ENCODE measurements around the gene CLK4. TPM values are rescaled to one million over a fixed set of nuclear protein-coding genes. Genes with fewer than 3 reads are reported as not detected.

CLK4 gene
- total and polyA plus RNA-seq, 3 donors from 2014 or later: 29.3 to 61.7 (median 55.1) TPM

DNA sequence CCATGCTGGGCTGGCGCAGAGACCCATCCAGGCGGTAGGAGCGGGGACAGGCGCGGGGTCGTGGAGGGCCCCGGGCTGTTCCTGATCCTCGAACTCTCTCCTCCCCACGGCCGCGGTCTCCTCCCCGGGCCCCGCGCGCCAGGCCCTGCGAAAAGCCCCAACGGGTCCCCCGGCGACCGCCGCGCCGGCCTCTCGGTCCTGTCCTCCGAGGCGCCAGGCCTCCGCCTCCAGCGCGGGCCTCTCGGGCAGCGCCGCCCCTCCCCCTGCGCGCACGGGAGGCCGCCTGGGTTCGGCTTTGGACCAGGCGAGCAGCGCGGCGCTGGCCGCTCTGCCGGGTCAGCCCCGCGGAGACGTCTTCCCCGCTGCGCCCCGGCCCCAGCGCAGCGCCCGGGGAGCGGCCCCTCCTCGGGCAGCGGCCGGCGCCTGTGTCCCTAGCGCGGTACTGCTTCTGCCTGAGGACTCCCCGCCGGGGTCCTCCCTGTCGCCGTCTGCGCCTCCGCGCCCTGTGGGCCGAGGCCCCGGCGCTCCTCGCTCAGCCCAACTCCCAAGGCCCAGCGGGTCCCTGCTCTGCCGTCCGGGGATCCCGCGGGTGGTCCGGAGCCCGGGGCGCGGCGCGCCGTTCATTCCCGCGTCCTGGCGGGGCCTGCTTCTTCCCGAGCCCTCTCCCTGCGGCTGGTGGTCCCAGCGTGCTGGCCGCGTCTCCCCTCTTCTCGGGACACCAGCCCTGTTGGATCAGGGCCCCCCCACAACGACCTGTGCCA is 50.1 kb downstream of the CLK4 start:
- Histone ChIP-seq H3K36me3 (ENCODE audit: low read depth, missing control alignments) (no peaks in the 10 kb centered on the region), H3K9me3 (no peaks in the 10 kb centered on the region), H3K4me1 (no peaks in the 10 kb centered on the region), H3K4me3 (peak overlapping the region; percentile 19 to 50), H3K27me3 (no peaks in the 10 kb centered on the region), H3K27ac (peak overlapping the region in 1 of 2 donors; percentile 9)
- no peak for DNase-seq
- TF ChIP-seq POLR2A (IDR thresholded peaks at IDR 0.05): no peak
- TF ChIP-seq, protein P1, sequence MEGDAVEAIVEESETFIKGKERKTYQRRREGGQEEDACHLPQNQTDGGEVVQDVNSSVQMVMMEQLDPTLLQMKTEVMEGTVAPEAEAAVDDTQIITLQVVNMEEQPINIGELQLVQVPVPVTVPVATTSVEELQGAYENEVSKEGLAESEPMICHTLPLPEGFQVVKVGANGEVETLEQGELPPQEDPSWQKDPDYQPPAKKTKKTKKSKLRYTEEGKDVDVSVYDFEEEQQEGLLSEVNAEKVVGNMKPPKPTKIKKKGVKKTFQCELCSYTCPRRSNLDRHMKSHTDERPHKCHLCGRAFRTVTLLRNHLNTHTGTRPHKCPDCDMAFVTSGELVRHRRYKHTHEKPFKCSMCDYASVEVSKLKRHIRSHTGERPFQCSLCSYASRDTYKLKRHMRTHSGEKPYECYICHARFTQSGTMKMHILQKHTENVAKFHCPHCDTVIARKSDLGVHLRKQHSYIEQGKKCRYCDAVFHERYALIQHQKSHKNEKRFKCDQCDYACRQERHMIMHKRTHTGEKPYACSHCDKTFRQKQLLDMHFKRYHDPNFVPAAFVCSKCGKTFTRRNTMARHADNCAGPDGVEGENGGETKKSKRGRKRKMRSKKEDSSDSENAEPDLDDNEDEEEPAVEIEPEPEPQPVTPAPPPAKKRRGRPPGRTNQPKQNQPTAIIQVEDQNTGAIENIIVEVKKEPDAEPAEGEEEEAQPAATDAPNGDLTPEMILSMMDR (IDR thresholded peaks at IDR 0.05): no peak
- WGBS, 2 donors: 4% methylated on average over 69 of the region's 92 CpGs; no CpG with 5 or more reads in 1 of the 2 donors
- intact Hi-C loops (cut with DNase I; ENCODE audit: low total_unique reads): no loop called here

- WGBS, 2 donors: 92 to 93% methylated on average over 7 of the region's 7 CpGs
Observed at GRCh38 chr5:178573216-178573615, 53.6 kb downstream of the CLK4 start.

DNA sequence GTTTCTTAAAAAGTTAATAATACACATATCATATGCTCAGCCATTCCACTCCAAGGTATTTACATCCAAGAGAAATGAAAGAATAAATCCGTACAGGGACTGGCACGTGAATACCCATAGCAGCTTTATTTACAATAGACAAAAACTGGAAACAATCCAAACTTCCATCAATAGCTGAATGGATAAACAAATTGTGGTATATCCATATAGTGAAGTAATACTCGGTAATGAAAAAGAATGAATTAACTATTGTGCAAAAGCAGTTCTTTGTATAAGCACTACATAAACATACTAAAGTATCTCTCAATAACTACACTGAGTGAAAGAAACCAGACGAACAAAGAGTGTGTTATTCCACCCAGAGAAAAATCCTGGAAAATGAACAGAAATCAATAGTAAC is 54.2 kb downstream of the CLK4 start:
- WGBS, 2 donors: 90 to 96% methylated on average over 4 of the region's 4 CpGs
- Histone ChIP-seq H3K36me3 (ENCODE audit: low read depth, missing control alignments) (no peaks in the 10 kb centered on the region), H3K9me3 (no peaks in the 10 kb centered on the region), H3K4me3 (no peak overlapping the region), H3K4me1 (no peaks in the 10 kb centered on the region), H3K27ac (no peak overlapping the region), H3K27me3 (no peaks in the 10 kb centered on the region)
- no peak for TF ChIP-seq POLR2A (IDR thresholded peaks at IDR 0.05)
- TF ChIP-seq, protein P1 (IDR thresholded peaks at IDR 0.05): no peak
- no peak for DNase-seq
- intact Hi-C loops (cut with DNase I; ENCODE audit: low total_unique reads): no loop called here

More at GRCh38 chr5:178573216-178573615, 53.6 kb downstream of the CLK4 start:
- intact Hi-C loops (cut with DNase I; ENCODE audit: low total_unique reads): no loop called here
- Histone ChIP-seq H3K36me3 (ENCODE audit: low read depth, missing control alignments) (no peaks in the 10 kb centered on the region), H3K9me3 (no peaks in the 10 kb centered on the region), H3K27me3 (no peaks in the 10 kb centered on the region), H3K4me3 (no peak overlapping the region), H3K4me1 (no peaks in the 10 kb centered on the region), H3K27ac (no peak overlapping the region)
- no peak for TF ChIP-seq POLR2A (IDR thresholded peaks at IDR 0.05)
- TF ChIP-seq, protein P1 (IDR thresholded peaks at IDR 0.05): no peak
- DNase-seq: peak; percentile 12

- TF ChIP-seq, protein P1 (IDR thresholded peaks at IDR 0.05): no peak
- no peak for TF ChIP-seq POLR2A (IDR thresholded peaks at IDR 0.05)
- Histone ChIP-seq H3K9me3 (no peaks in the 10 kb centered on the region), H3K27ac (no peak overlapping the region), H3K27me3 (no peaks in the 10 kb centered on the region), H3K4me3 (no peak overlapping the region), H3K4me1 (no peaks in the 10 kb centered on the region), H3K36me3 (ENCODE audit: low read depth, missing control alignments) (no peaks in the 10 kb centered on the region)
- WGBS, 2 donors: 51 to 59% methylated on average over 2 of the region's 2 CpGs
- no peak for DNase-seq
- intact Hi-C loops (cut with DNase I; ENCODE audit: low total_unique reads): no loop called here
Observed at GRCh38 chr5:178569485-178569884, 57.4 kb downstream of the CLK4 start.
